ENCODE data around the gene CENPC.
"Not testable (repeated sequence)": the region's sequence is repeated elsewhere in the genome, so short reads cannot be mapped to it uniquely, and the experiment has no call there.

Gene CENPC

DNA sequence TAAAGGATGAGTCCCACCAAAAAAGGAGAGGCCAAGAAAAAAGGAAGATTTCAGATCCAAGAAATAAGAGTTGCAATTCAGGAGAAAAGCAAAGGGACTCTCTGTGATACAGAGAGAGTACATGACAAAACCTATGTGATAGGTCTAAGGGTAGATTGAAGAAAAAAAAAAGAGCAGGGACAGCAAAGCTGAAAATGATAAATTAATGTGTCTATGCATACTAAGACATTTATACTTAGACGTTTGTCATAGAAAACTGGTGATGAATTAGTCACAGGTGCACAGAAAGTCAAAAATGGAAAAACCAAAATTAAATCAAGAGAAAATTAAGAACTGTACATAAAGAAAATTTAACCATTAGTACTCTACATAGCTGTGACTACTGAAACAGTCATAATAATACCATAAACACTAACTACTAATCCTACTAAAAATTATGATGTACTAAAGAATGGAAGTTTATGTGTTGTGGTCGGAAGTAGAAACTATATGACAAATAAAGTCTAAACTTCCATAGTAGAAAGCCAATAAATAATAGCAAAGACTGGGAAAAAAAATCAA is 9.9 kb downstream of the CENPC start:
- H3K4me3 ChIP-seq (ENCODE audit: low read length), result no peak overlapping the region
- TF ChIP-seq CTCF (IDR thresholded peaks at IDR 0.05; ENCODE audit: insufficient read depth, low read depth, low read length, missing control alignments), result no peak
- no peak for DNase-seq (ENCODE audit: low read depth)

DNA sequence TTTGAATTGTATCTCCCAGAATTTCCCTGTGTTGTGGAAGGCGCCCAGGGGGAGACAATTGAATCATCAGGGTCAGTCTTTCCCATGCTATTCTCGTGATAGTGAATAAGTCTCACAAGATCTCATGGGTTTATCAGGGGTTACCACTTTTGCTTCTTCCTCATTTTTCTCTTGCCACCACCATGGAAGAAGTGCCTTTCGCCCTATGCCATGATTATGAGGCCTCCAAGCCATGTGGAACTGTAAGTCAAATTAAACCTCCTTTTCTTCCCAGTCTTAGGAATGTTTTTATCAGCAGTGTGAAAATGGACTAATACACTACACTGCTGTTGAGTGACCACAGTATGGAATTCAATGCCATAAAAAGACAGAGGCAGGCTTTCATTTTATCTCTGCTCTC is 12.2 kb downstream of the CENPC start:
- no peak for DNase-seq (ENCODE audit: low read depth)
- H3K4me3 ChIP-seq (ENCODE audit: low read length), result no peak overlapping the region
- no peak for TF ChIP-seq CTCF (IDR thresholded peaks at IDR 0.05; ENCODE audit: insufficient read depth, low read depth, low read length, missing control alignments)

GRCh38 chr4:67532397-67532796 is 12.9 kb downstream of the CENPC start:
- not testable (repeated sequence) for DNase-seq (ENCODE audit: low read depth); H3K4me3 ChIP-seq (ENCODE audit: low read length)

- DNase-seq (ENCODE audit: low read depth), result no peak
- no peak overlapping the region for H3K4me3 ChIP-seq (ENCODE audit: low read length)
- TF ChIP-seq CTCF (IDR thresholded peaks at IDR 0.05; ENCODE audit: insufficient read depth, low read depth, low read length, missing control alignments), result no peak
Observed at GRCh38 chr4:67531379-67531962, 13.8 kb downstream of the CENPC start.

GRCh38 chr4:67524140-67524539 is 21.2 kb downstream of the CENPC start:
- not testable (repeated sequence) for DNase-seq (ENCODE audit: low read depth); H3K4me3 ChIP-seq (ENCODE audit: low read length)

GRCh38 chr4:67522851-67523671 is 22.2 kb downstream of the CENPC start:
- peak; percentile 37 for DNase-seq (ENCODE audit: low read depth)
- no peak for TF ChIP-seq CTCF (IDR thresholded peaks at IDR 0.05; ENCODE audit: insufficient read depth, low read depth, low read length, missing control alignments)
- H3K4me3 ChIP-seq (ENCODE audit: low read length), result no peak overlapping the region

DNA sequence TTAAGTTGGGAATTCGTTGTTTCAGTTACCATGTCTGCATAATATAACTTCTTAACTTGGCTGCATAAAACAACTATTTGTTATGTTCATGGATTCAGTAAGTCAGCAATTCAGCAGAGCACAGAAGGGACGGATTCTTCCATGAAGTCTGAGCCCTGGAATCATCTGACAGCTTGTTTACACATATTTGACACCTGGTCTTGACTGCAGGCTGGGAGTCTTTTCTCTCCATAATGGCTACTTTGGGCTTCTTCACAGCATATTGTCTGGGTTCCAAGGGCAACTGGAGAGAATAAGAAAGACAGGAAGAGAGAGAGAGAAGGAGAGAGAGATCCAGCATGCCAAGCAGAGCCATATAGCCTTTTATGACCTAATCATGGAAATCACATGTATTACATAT is 23.1 kb downstream of the CENPC start:
- DNase-seq (ENCODE audit: low read depth), result no peak
- H3K4me3 ChIP-seq (ENCODE audit: low read length), result no peak overlapping the region
- TF ChIP-seq CTCF (IDR thresholded peaks at IDR 0.05; ENCODE audit: insufficient read depth, low read depth, low read length, missing control alignments), result no peak

DNA sequence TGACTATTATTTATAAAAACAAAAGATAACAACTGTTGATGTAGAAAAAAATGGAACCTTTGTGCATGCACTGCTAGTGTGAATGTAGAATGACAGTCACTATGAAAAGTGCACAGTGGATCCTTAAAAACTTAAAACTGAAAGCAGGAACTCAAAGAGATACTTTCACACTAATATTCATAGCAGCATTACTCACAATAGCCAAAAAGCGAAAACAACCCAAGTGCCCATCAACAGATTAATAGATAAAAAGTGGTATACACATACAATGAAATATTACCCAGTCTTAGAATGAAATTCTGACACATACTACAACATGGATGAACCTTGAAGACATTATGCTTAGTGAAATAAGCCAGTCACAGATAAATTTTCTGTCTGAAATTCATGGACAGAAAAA is 23.8 kb downstream of the CENPC start:
- no peak for TF ChIP-seq CTCF (IDR thresholded peaks at IDR 0.05; ENCODE audit: insufficient read depth, low read depth, low read length, missing control alignments)
- H3K4me3 ChIP-seq (ENCODE audit: low read length), result no peak overlapping the region
- DNase-seq (ENCODE audit: low read depth), result no peak

All from epithelial cell of esophagus (primary cell).